ENCODE data around the gene FAM237A.

Gene FAM237A

GRCh38 chr2:206614811-206615210 lies 27.5 kb upstream of the FAM237A start:
- DNase-seq (ENCODE audit: extremely low read depth, low read depth) = no peak
- TF ChIP-seq CTCF (IDR thresholded peaks at IDR 0.05; ENCODE audit: low read depth, low read length, missing control alignments) = no peak
- no peak overlapping the region for H3K4me3 ChIP-seq (replicated peaks; ENCODE audit: low read depth, low read length)

GRCh38 chr2:206615417-206616089 lies 26.7 kb upstream of the FAM237A start:
- DNase-seq (ENCODE audit: extremely low read depth, low read depth) = no peak
- TF ChIP-seq CTCF (IDR thresholded peaks at IDR 0.05; ENCODE audit: low read depth, low read length, missing control alignments) = no peak
- H3K4me3 ChIP-seq (replicated peaks; ENCODE audit: low read depth, low read length) = no peak overlapping the region

GRCh38 chr2:206616151-206616550 lies 26.1 kb upstream of the FAM237A start:
- no peak for TF ChIP-seq CTCF (IDR thresholded peaks at IDR 0.05; ENCODE audit: low read depth, low read length, missing control alignments)
- no peak for DNase-seq (ENCODE audit: extremely low read depth, low read depth)
- no peak overlapping the region for H3K4me3 ChIP-seq (replicated peaks; ENCODE audit: low read depth, low read length)

- TF ChIP-seq CTCF (IDR thresholded peaks at IDR 0.05; ENCODE audit: low read depth, low read length, missing control alignments) = no peak
- H3K4me3 ChIP-seq (replicated peaks; ENCODE audit: low read depth, low read length) = no peak overlapping the region
- no peak for DNase-seq (ENCODE audit: extremely low read depth, low read depth)
Observed at GRCh38 chr2:206619011-206619410, 23.3 kb upstream of the FAM237A start.

- no peak overlapping the region for H3K4me3 ChIP-seq (replicated peaks; ENCODE audit: low read depth, low read length)
- TF ChIP-seq CTCF (IDR thresholded peaks at IDR 0.05; ENCODE audit: low read depth, low read length, missing control alignments) = no peak
- no peak for DNase-seq (ENCODE audit: extremely low read depth, low read depth)
Observed at GRCh38 chr2:206626108-206626507, 16.2 kb upstream of the FAM237A start.

- no peak overlapping the region for H3K4me3 ChIP-seq (replicated peaks; ENCODE audit: low read depth, low read length)
- DNase-seq (ENCODE audit: extremely low read depth, low read depth) = no peak
- TF ChIP-seq CTCF (IDR thresholded peaks at IDR 0.05; ENCODE audit: low read depth, low read length, missing control alignments) = no peak
Observed at GRCh38 chr2:206627632-206628031, 14.7 kb upstream of the FAM237A start.

- TF ChIP-seq CTCF (IDR thresholded peaks at IDR 0.05; ENCODE audit: low read depth, low read length, missing control alignments) = no peak
- DNase-seq (ENCODE audit: extremely low read depth, low read depth) = no peak
Observed at GRCh38 chr2:206631340-206631739, 10.9 kb upstream of the FAM237A start.

More at GRCh38 chr2:206631340-206631739, 10.9 kb upstream of the FAM237A start:
- H3K4me3 ChIP-seq (replicated peaks; ENCODE audit: low read depth, low read length) = no peak overlapping the region
